GM21619 (cell line): ENCODE data around the gene BFSP1.
A peak's percentile ranks its signal among the peaks of the same experiment; 100 is the strongest.

Experiments used
- ATAC-seq: cut with Tn5 transposase; IDR thresholded peaks from one replicate; pipeline ENCODE4 v1.9.1; 2021; ENCODE audit not compliant: unreplicated experiment

BFSP1 gene

GRCh38 chr20:17558154-17558940 is 27.2 kb upstream of the BFSP1 start:
- ATAC-seq: no peak

GRCh38 chr20:17557675-17558006 is 26.5 kb upstream of the BFSP1 start:
- ATAC-seq: no peak

- no peak for ATAC-seq
Measured at GRCh38 chr20:17556837-17557674, 25.9 kb upstream of the BFSP1 start.

GRCh38 chr20:17555106-17555505 is 23.9 kb upstream of the BFSP1 start:
- ATAC-seq: no peak

GRCh38 chr20:17549131-17549530 is 18.0 kb upstream of the BFSP1 start:
- ATAC-seq: no peak

- ATAC-seq: no peak
Measured at GRCh38 chr20:17545127-17545526, 13.9 kb upstream of the BFSP1 start.

GRCh38 chr20:17543531-17544131 is 12.5 kb upstream of the BFSP1 start:
- ATAC-seq: no peak

- ATAC-seq: no peak
Measured at GRCh38 chr20:17542993-17543412, 11.8 kb upstream of the BFSP1 start.

GRCh38 chr20:17542481-17542880 is 11.3 kb upstream of the BFSP1 start:
- ATAC-seq: no peak

- no peak for ATAC-seq
Measured at GRCh38 chr20:17541996-17542395, 10.8 kb upstream of the BFSP1 start.

- no peak for ATAC-seq
Measured at GRCh38 chr20:17541596-17541995, 10.4 kb upstream of the BFSP1 start.

GRCh38 chr20:17538517-17539170 is 7.5 kb upstream of the BFSP1 start:
- peak; percentile 59 for ATAC-seq

- ATAC-seq: no peak
Measured at GRCh38 chr20:17537959-17538358, 6.8 kb upstream of the BFSP1 start.

- ATAC-seq: peak; percentile 84
Measured at GRCh38 chr20:17536944-17537444, 5.8 kb upstream of the BFSP1 start.

GRCh38 chr20:17534077-17534476 is 2.9 kb upstream of the BFSP1 start:
- ATAC-seq: no peak

- no peak for ATAC-seq
Measured at GRCh38 chr20:17533396-17533795, 2.2 kb upstream of the BFSP1 start.

GRCh38 chr20:17531665-17532025 is 466 bp upstream of the BFSP1 start:
- ATAC-seq: no peak

GRCh38 chr20:17530153-17530552 is 1.0 kb downstream of the BFSP1 start:
- ATAC-seq: no peak

- no peak for ATAC-seq
Measured at GRCh38 chr20:17529586-17529985, 1.6 kb downstream of the BFSP1 start.

- ATAC-seq: no peak
Measured at GRCh38 chr20:17525650-17526049, 5.5 kb downstream of the BFSP1 start.

GRCh38 chr20:17525132-17525531 is 6.0 kb downstream of the BFSP1 start:
- no peak for ATAC-seq
